Osteoblast (primary cell): ENCODE measurements around the gene EXOC4. TPM values are rescaled to one million over a fixed set of nuclear protein-coding genes. Genes with fewer than 3 reads are reported as not detected.

Experiments
- DNase-seq: peaks from one replicate; pipeline ENCODE4 v3.0.0; 2011; ENCODE audit warnings: low spot score, mixed read lengths; ENCODE audit not compliant: insufficient read length; ENCODE audit errors: missing footprints
- H2AFZ ChIP-seq: 2 replicates; pipeline ENCODE4 v1.6.0; 2011; ENCODE audit warnings: mild to moderate bottlenecking, low read length
- H3K27ac ChIP-seq: 2 replicates; pipeline ENCODE4 v1.5.1; 2011; ENCODE audit warnings: mild to moderate bottlenecking, low read depth, low read length, moderate library complexity
- H3K27me3 ChIP-seq: 2 replicates; pipeline ENCODE4 v1.6.0; 2012; ENCODE audit warnings: mild to moderate bottlenecking, control low read depth, inconsistent platforms, low read length, moderate library complexity; ENCODE audit not compliant: insufficient read depth
- H3K36me3 ChIP-seq: 2 replicates; pipeline ENCODE4 v1.5.1; 2011; ENCODE audit warnings: mild to moderate bottlenecking, low read length, control low read depth, moderate library complexity; ENCODE audit not compliant: insufficient read depth
- H3K4me1 ChIP-seq: 2 replicates; pipeline ENCODE4 v1.5.1; 2011; ENCODE audit warnings: mild to moderate bottlenecking, low read length, control low read depth, moderate library complexity; ENCODE audit not compliant: insufficient read depth
- H3K4me2 ChIP-seq: 2 replicates; pipeline ENCODE4 v1.6.0; 2011; ENCODE audit warnings: mild to moderate bottlenecking, low read length; ENCODE audit not compliant: insufficient read depth
- H3K4me3 ChIP-seq: fragments of 200-600 bp; sonication (generic); 3 replicates; pipeline ENCODE4 v1.5.1; 2012; ENCODE audit warnings: mild to moderate bottlenecking, low read length, inconsistent platforms; ENCODE audit not compliant: insufficient read depth
- H3K79me2 ChIP-seq: 2 replicates; pipeline ENCODE4 v1.6.0; 2012; ENCODE audit warnings: mild to moderate bottlenecking, low read length, control low read depth, inconsistent platforms; ENCODE audit not compliant: insufficient read depth
- H3K9me3 ChIP-seq: 2 replicates; pipeline ENCODE4 v1.5.1; 2011; ENCODE audit warnings: low read depth, low read length, control low read depth
- H4K20me1 ChIP-seq: 2 replicates; pipeline ENCODE4 v1.6.0; 2012; ENCODE audit warnings: mild to moderate bottlenecking, low read length, control low read depth; ENCODE audit not compliant: insufficient read depth
- total RNA-seq: library from RNA; depleted of rRNA; stranded (reverse); fragments of >200 nt; gene quantifications from 2 replicates; pipeline ENCODE4 v1.2.3, GENCODE V29; 2012
- TF ChIP-seq, protein P1 (sequence below): IDR thresholded peaks from 2 replicates; pipeline ENCODE4 v1.5.1; 2011; ENCODE audit warnings: mild to moderate bottlenecking, low read depth, low read length, moderate library complexity; ENCODE audit errors: extremely low read depth

The EXOC4 gene
- total RNA-seq, 1 donor = 134 TPM

DNA sequence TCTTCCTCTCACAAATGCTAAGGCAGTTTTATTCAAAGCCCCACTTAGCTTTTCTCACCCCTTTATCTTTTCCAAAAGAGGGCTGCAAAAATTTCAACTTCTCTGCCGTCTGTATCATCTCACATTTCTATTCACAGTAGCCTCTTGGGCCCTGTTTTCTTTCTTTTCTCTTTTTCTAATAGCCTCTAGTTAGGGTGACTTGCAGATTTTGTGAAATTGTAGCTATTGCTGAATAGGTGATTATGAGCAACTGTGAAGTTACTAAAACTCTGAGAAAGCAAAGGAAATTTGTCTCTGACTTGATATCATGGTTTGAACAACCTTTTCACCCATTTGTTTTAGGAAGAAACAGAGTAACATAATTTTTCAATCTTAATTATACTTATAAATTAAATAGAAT is 29.2 kb downstream of the EXOC4 start:
- TF ChIP-seq, protein P1, sequence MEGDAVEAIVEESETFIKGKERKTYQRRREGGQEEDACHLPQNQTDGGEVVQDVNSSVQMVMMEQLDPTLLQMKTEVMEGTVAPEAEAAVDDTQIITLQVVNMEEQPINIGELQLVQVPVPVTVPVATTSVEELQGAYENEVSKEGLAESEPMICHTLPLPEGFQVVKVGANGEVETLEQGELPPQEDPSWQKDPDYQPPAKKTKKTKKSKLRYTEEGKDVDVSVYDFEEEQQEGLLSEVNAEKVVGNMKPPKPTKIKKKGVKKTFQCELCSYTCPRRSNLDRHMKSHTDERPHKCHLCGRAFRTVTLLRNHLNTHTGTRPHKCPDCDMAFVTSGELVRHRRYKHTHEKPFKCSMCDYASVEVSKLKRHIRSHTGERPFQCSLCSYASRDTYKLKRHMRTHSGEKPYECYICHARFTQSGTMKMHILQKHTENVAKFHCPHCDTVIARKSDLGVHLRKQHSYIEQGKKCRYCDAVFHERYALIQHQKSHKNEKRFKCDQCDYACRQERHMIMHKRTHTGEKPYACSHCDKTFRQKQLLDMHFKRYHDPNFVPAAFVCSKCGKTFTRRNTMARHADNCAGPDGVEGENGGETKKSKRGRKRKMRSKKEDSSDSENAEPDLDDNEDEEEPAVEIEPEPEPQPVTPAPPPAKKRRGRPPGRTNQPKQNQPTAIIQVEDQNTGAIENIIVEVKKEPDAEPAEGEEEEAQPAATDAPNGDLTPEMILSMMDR = no peak
- Histone ChIP-seq H3K4me2 (no peak overlapping the region), H2AFZ (no peak overlapping the region), H3K36me3 (peaks cover 5% of the 10 kb centered on the region), H4K20me1 (peaks cover 3% of the 10 kb centered on the region), H3K27ac (no peak overlapping the region), H3K9me3 (no peaks in the 10 kb centered on the region), H3K27me3 (no peaks in the 10 kb centered on the region), H3K79me2 (peaks cover 17% of the 10 kb centered on the region), H3K4me1 (no peaks in the 10 kb centered on the region), H3K4me3 (no peak overlapping the region)
- no peak for DNase-seq

DNA sequence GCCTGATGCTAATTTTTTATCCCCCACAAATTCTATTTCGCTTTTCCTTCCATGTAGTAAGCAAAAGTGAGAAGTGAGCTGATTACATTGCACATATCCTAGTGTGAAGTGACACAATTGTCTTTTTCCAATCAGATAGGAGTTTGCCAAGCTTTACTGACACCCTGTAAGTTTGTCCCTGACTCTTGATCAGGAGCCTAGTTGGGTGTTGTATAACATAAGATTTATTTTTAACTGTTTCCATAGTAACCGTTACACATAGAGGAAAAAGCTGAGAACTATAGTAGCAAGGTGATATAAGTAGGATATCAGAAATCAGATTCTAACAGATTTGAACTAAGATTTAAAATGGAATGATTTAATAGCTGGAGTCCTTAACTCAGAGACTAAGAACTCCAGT is 31.2 kb downstream of the EXOC4 start:
- Histone ChIP-seq H4K20me1 (peaks cover 3% of the 10 kb centered on the region), H3K4me3 (no peak overlapping the region), H3K4me1 (no peaks in the 10 kb centered on the region), H3K4me2 (no peak overlapping the region), H3K36me3 (peaks cover 5% of the 10 kb centered on the region), H3K27me3 (no peaks in the 10 kb centered on the region), H3K9me3 (no peaks in the 10 kb centered on the region), H3K79me2 (peaks cover 17% of the 10 kb centered on the region), H2AFZ (no peak overlapping the region), H3K27ac (no peak overlapping the region)
- DNase-seq = no peak
- TF ChIP-seq, protein P1 = no peak

DNA sequence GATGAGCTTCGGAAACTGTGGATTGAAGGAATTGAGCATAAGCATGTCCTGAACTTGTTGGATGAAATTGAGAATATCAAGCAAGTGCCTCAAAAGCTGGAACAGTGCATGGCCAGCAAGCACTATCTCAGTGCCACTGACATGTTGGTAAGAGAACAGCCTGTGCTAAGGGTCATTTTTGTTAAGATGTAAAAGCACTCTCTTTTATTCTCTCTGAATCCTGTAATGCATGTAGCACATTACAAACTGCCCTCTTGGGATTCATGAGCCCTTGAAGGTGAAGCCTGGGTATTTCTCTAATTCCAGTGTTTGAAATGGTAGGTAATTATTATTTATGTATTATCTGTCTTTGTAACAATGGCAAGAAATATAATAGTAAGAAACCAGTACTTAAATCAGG is 36.1 kb downstream of the EXOC4 start:
- TF ChIP-seq, protein P1 = no peak
- Histone ChIP-seq H3K36me3 (peaks cover 3% of the 10 kb centered on the region), H3K79me2 (peaks cover 12% of the 10 kb centered on the region), H3K27ac (no peak overlapping the region), H3K27me3 (no peaks in the 10 kb centered on the region), H2AFZ (no peak overlapping the region), H4K20me1 (no peaks in the 10 kb centered on the region), H3K4me1 (peaks cover 9% of the 10 kb centered on the region), H3K9me3 (no peaks in the 10 kb centered on the region), H3K4me2 (no peak overlapping the region), H3K4me3 (no peak overlapping the region)
- DNase-seq = no peak

DNA sequence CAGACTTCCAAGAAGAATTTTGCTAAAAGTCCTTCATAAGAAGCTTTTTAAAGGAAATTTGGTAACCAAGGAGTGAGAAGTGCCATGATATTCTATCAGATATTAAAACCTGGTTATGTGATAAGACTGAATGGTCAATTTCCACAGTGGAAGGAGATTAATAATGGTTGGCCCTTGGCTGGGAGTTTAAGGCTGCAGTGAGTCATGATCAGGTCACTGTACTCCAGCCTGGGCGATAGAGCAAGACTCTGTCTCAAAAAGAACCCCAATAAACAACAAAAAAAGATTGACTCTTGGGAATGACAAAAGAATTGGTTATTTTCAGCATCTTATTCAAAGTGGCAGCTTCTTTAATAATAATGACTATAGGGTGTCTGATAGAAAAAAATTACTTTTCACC is 37.2 kb downstream of the EXOC4 start:
- H3K4me2 ChIP-seq = no peak overlapping the region
- no peaks in the 10 kb centered on the region for H4K20me1 ChIP-seq
- H3K4me3 ChIP-seq = no peak overlapping the region
- H3K36me3 ChIP-seq = peaks cover 3% of the 10 kb centered on the region
- no peak overlapping the region for H2AFZ ChIP-seq
- H3K4me1 ChIP-seq = peaks cover 9% of the 10 kb centered on the region
- H3K79me2 ChIP-seq = peaks cover 10% of the 10 kb centered on the region
- DNase-seq = peak; percentile 13
- no peak overlapping the region for H3K27ac ChIP-seq
- H3K27me3 ChIP-seq = no peaks in the 10 kb centered on the region
- TF ChIP-seq, protein P1 = no peak
- no peaks in the 10 kb centered on the region for H3K9me3 ChIP-seq
